HG02938 (cell line): ENCODE data around the gene PUM2.
"Not testable (repeated sequence)": the region's sequence is repeated elsewhere in the genome, so short reads cannot be mapped to it uniquely, and the experiment has no call there.

Experiments used
- ATAC-seq: cut with Tn5 transposase; IDR thresholded peaks from one replicate; pipeline ENCODE4 v1.9.1; 2021; ENCODE audit warnings: mild to moderate bottlenecking, moderate library complexity; ENCODE audit not compliant: unreplicated experiment

The PUM2 gene, protein sequence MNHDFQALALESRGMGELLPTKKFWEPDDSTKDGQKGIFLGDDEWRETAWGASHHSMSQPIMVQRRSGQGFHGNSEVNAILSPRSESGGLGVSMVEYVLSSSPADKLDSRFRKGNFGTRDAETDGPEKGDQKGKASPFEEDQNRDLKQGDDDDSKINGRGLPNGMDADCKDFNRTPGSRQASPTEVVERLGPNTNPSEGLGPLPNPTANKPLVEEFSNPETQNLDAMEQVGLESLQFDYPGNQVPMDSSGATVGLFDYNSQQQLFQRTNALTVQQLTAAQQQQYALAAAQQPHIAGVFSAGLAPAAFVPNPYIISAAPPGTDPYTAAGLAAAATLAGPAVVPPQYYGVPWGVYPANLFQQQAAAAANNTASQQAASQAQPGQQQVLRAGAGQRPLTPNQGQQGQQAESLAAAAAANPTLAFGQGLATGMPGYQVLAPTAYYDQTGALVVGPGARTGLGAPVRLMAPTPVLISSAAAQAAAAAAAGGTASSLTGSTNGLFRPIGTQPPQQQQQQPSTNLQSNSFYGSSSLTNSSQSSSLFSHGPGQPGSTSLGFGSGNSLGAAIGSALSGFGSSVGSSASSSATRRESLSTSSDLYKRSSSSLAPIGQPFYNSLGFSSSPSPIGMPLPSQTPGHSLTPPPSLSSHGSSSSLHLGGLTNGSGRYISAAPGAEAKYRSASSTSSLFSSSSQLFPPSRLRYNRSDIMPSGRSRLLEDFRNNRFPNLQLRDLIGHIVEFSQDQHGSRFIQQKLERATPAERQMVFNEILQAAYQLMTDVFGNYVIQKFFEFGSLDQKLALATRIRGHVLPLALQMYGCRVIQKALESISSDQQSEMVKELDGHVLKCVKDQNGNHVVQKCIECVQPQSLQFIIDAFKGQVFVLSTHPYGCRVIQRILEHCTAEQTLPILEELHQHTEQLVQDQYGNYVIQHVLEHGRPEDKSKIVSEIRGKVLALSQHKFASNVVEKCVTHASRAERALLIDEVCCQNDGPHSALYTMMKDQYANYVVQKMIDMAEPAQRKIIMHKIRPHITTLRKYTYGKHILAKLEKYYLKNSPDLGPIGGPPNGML

DNA sequence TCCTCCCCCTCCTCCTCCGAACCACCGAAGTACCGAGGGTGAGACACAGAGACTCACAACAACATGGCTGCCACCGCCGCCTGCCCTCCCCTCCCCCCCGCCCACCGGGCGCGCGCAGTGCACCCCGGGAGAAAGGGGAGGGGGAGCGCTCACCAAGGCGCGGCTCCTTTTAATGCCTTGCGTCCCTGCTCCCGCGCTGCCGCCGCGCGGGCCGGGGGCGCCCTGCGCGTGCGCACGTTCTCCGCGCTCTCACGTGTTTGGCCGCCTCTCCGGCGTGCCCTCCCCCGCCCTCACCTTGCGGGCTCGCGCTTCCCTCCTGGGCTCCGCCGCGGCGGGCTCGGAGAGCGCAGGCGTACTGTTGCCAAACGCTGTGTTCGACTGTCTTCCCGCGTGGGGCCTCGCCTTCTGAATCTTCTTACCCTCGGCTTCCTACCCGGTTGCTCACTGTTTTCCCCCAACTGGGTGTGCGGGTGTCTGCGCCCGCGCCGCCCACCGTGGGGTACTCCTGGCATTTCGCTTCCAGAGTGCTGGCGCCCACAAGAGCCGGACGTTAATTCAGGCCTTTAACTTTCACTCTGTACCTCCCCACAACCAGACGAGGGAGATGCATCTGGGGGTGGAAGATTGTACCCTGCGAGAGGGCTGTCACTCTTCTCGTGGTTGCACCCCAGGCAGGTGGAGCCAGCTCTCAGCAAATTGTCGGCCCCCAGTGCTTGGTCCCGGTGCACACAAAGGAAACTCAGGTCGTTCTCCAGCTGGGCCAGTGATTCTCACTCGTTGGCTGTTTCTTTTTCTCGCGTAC lies at the start of gene PUM2:
Gene PUM2, minus strand, starts transcription at position 92 of the 802 bp plus-strand sequence. CDS start 23,484 bp downstream, outside the sequence.
- peak; percentile 77 for ATAC-seq

GRCh38 chr2:20400306-20400705 lies 49.7 kb upstream of the PUM2 start:
- no peak for ATAC-seq

GRCh38 chr2:20398956-20399567 lies 48.4 kb upstream of the PUM2 start:
- no peak for ATAC-seq

DNA sequence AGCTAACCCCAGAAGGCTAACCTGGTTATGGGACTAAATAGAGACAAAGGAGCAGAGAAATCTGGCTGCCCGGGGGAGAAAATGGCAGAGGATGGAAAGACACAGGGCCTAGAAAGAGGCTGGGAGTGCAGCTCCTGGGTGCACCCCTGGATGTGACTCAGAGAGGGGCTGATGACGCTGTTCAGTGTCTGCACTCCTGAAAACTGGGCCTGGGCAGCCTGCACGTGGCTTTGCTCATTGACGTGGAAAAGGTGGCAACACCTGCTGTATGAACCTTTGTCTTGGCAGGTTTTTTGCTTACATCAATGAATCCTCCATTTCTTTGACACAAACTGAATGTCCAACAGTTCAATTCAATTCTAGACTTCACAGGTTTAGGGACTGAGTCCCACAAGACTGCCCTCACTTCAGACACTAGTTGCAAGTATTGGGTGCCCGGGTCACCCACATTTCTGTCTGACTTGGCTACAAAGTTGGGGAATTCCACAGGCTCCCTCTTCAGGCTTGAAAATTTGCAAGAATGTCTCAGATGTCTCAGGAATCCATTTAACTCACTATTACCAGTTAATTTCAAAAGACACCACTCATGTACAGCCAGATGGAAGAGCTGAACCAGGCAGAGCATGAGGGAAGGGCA lies 47.3 kb upstream of the PUM2 start:
- ATAC-seq, result no peak

GRCh38 chr2:20396356-20397000 lies 45.8 kb upstream of the PUM2 start:
- ATAC-seq, result no peak

- no peak for ATAC-seq
Measured at GRCh38 chr2:20393986-20394385, 43.3 kb upstream of the PUM2 start.

DNA sequence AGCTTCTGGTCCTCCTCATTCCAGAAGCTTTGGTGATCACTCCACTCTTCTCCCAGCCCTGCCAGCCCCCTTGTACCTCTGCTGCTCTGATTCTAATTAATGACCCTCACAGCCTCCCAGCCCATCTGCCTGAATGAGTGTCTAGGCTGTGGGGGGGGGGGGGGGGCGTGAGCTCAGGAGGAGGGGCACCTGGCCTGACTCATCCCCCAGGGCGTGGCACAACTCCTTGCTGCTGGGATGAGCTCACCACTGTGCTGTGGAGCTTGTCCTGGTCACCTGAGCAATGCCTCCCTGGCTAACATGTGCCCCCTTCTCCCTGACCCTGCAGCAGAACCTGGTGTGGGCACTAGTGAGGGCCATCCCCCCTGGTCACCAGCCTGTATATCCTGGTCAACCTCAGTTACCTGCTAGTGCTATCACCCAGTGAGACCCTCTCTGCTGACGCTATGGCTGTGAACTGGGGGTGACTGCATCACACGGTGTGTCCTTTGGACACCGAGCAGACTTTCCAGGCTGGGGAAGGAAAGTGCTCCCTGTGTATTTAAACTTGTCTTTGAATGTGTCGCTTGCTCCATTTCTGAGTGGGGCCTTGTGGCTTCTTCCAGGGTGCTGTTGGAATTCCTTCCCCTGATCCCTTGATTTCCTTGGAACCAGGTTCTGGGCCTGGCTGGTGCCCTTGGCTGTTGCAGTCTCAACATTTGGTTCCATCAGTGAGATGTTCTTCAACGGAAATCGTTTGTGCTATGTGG lies 41.5 kb upstream of the PUM2 start:
- ATAC-seq, result no peak

DNA sequence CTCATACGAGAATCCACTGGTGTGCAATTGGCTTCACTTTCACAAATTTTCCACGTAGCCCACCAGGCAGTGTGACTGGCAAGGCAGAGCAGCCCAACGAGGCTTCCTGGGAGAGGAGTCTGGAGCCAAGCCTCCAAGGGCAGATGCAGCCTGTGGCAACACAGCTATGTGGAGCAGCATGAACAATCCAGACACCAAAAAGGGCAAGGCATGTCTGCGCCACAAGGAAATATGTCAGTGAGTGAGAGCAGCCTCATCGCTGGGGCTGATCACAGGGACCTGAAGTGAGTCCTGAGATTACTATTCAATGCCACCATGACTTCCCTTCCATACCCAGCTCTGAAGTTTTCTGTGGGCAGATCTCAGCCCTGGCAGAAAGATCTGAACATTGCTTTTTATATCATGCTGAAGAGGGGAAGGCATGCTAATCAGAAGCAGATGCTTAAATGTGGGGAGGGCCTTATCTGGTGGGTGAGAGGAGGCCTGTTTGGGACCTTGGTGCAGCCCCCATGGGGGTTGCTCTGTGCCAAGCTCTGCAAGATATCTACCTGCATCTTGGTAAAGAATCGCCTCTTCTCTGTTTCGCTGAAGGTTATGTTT lies 40.0 kb upstream of the PUM2 start:
- ATAC-seq, result no peak

DNA sequence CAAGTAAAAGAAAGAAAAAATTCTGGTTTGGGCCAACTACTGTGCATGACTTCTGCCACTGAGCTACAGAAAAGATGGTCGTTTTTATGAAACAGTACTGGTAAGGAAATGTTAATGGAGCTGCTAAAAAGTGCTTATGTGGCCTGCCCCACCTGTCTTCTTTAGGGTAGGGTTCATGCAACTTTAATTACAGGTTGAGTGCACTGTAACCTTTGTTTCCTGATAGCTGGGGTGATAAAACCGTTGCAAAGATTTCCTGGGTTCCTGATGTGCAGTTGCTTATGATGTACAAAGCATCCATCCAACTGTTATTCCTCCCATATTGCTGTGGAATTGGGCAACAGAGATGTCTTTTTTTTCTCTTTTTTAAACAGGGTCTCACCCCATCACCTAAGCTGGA lies 34.3 kb upstream of the PUM2 start:
- ATAC-seq, result no peak

- ATAC-seq, result no peak
Measured at GRCh38 chr2:20382965-20383810, 32.5 kb upstream of the PUM2 start.

DNA sequence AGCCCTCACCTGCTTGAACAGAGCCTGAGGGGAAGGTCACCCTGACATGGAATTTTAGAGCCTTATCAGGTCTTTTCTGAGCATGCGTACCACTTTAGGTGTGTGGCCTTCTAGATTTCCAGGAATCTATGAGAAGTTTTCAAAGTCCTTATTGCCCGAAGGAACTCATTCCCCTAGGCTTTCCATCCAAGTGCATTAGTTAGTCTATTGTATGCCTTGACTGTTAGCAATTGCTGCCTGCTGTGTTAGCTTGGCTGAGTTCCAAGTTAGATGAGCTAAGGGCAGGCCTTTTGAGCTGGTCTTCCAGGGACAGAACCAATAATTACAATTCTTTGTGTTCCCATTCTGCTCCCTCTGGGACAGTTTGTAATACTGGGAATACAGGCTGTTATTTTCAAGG lies 30.8 kb upstream of the PUM2 start:
- ATAC-seq, result no peak

DNA sequence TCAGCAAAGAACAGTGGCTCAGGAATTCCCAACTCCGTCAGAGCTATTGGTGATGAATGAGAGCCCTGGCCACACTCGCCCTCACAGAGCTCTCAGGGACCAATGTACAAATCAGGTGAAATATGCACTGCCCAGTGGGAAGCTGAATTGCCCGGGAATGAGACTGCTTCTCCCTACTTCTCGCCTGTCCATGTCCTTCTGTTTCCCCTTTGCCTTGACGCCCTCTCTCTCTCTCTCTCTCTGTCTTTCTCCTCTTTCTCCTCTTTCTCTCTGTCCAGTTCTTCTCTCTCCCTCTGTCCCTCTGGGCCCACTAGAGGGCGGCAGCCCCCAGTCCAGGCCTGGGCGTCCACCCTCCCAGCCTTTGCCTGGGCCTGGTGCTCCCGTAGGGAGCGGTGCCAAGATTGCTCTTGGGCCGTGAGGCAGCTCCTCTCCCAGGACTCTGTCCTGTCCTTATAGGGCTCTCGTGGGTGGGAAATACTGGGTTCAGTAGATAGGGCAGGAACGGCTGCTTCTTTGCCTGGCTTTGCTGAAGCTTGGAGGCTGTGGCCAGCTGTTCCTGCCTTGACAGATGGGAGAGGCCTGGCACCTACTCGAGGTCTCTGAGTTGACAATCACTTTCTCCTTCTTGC lies 28.4 kb upstream of the PUM2 start:
- ATAC-seq, result no peak

GRCh38 chr2:20378341-20378740 lies 27.7 kb upstream of the PUM2 start:
- ATAC-seq, result no peak

GRCh38 chr2:20377741-20378140 lies 27.1 kb upstream of the PUM2 start:
- no peak for ATAC-seq

DNA sequence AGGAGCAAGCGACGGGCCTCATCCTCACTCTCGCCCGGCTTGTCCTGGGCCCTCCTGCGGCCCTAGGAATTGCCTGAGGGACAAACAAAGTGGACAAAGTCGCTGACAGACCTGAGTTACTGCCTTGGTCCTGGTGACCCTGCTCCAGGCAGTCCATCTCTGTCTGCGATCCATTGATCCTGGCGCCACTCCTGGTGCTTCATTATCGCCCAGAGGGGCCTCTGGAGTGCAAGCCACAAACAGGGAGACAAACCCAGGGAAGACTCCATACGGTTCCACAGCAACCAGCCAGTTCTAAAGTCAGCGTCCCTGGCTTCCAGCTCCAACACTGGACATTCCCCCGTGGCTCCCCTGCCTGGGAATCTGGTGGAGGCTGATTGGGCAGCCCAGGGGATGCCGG lies 24.3 kb upstream of the PUM2 start:
- not testable (repeated sequence) for ATAC-seq

GRCh38 chr2:20372896-20373640 lies 22.4 kb upstream of the PUM2 start:
- no peak for ATAC-seq
